Endothelial cell of umbilical vein (primary cell): ENCODE results near the gene SHC1.

Experiments used
- CTCF ChIP-seq, 2 donors: IDR thresholded peaks; 1 replicate in 1 of 2; 2 replicates in 1 of 2; pipeline ENCODE4 v1.5.1; 2011; ENCODE audit warnings: low read length in 2 of 2, mild to moderate bottlenecking in 2 of 2, moderate library complexity in 2 of 2, control low read depth in 1 of 2, inconsistent platforms in 1 of 2, low read depth in 1 of 2; ENCODE audit not compliant: insufficient read depth in 1 of 2; ENCODE audit errors: extremely low read depth in 1 of 2
- EZH2 ChIP-seq: IDR thresholded peaks from 2 replicates; pipeline ENCODE4 v1.6.1; 2012; ENCODE audit warnings: borderline replicate concordance, low read depth, mild to moderate bottlenecking, moderate library complexity, low read length, inconsistent platforms; ENCODE audit not compliant: severe bottlenecking
- MYC ChIP-seq: IDR thresholded peaks from one replicate; pipeline ENCODE4 v1.6.1; 2011; ENCODE audit warnings: mild to moderate bottlenecking, low read depth, low read length
- POLR2AphosphoS5 ChIP-seq: IDR thresholded peaks from 2 replicates; pipeline ENCODE4 v1.6.1; 2012; ENCODE audit warnings: low read depth, mild to moderate bottlenecking, control low read depth, low read length, moderate library complexity; ENCODE audit not compliant: insufficient read depth

- TF ChIP-seq EZH2 (no peak), CTCF (IDR thresholded peaks at IDR 0.05; ENCODE audit: extremely low read depth in 1 of 2, insufficient read depth in 1 of 2, low read depth in 1 of 2, low read length in 2 of 2) (no peak), POLR2AphosphoS5 (no peak), MYC (no peak)
These were observed 47.4 kb upstream of the SHC1 start for GRCh38 chr1:155017946-155018316.
